ENCODE results near the gene CLIC4. TPM values are rescaled to one million over a fixed set of nuclear protein-coding genes. Genes with fewer than 3 reads are reported as not detected.

The CLIC4 gene
- total RNA-seq, 1 experiment from 2014 or later: 230 TPM

DNA sequence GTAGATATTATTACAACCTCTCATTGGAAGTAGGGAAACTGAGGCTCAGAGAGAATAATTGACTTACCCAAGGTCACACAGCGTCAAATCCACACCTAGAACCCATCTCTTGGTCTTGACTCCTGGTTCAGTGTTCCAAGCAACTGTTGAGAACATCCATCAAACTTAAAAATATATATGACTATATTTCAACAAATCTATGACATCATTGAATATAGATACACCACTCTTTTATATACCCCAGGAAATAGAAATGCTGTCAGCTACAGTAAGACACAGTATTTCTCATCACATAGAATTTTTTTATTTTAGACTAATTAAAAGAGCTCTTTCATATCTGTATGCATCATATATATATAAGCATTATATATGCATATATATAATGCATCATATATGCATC, 127.9 kb downstream of the CLIC4 start:
- no peaks in the 10 kb centered on the region for H3K79me1 ChIP-seq (ENCODE audit: insufficient read depth, low read depth, low read length, poor library complexity, severe bottlenecking)
- H4K20me1 ChIP-seq (ENCODE audit: control insufficient read depth, insufficient read depth, insufficient read length): no peaks in the 10 kb centered on the region
- H3K18ac ChIP-seq (ENCODE audit: insufficient read length, low read depth, low read length): no peak overlapping the region
- no peak overlapping the region for H3K9ac ChIP-seq (ENCODE audit: extremely low read depth, insufficient read length, low read length)
- H4K8ac ChIP-seq (replicated peaks; ENCODE audit: insufficient read length, low read depth, low read length): no peak overlapping the region
- H3K56ac ChIP-seq (ENCODE audit: insufficient read length, low read depth, low read length): no peak overlapping the region
- H2BK5ac ChIP-seq (ENCODE audit: insufficient read length, low read length): no peak overlapping the region
- no peak overlapping the region for H2AFZ ChIP-seq (ENCODE audit: low read length)
- H3K4ac ChIP-seq (ENCODE audit: low read depth, low read length): no peak overlapping the region
- H3K23ac ChIP-seq (ENCODE audit: insufficient read length, low read depth, low read length): no peak overlapping the region
- H3K4me2 ChIP-seq (ENCODE audit: insufficient read depth, insufficient read length, low read length): no peak overlapping the region
- no peaks in the 10 kb centered on the region for H3K79me2 ChIP-seq (ENCODE audit: insufficient read depth, low read length)
- H3K27ac ChIP-seq (ENCODE audit: insufficient read length, low read depth, low read length): no peak overlapping the region
- no peak overlapping the region for H2BK20ac ChIP-seq (ENCODE audit: low read depth, low read length, poor library complexity, severe bottlenecking)
- Mint-ChIP-seq H3K36me3 (ENCODE audit: insufficient read depth in 1 of 3, low read depth in 3 of 3) (no peaks in the 10 kb centered on the region), H3K9me3 (no peaks in the 10 kb centered on the region; a peak in 1 of 5 replicates), H3K27ac (no peak overlapping the region), H3K4me3 (no peak overlapping the region), H3K27me3 (ENCODE audit: low read depth) (peaks cover under 1% of the 10 kb centered on the region; the same call in 1 of the 2 replicates), H3K4me1 (peaks cover 11 to 12% of the 10 kb centered on the region in 2 experiments)
- H3K9me3 ChIP-seq (ENCODE audit: control insufficient read depth, low read depth, low read length): no peaks in the 10 kb centered on the region
- no peak for TF ChIP-seq CTCF (conservative IDR thresholded peaks at IDR 0.05)
- no CpG with 5 or more reads among the region's 1 CpG for WGBS (ENCODE audit: extremely low coverage, insufficient read length, low lambda C conversion rate)
- no peaks in the 10 kb centered on the region for H3K23me2 ChIP-seq (ENCODE audit: insufficient read length, low read depth, low read length, poor library complexity, severe bottlenecking)
- H2BK120ac ChIP-seq (ENCODE audit: low read depth, low read length, poor library complexity, severe bottlenecking): no peak overlapping the region
- no peak for DNase-seq
- no peak overlapping the region for H4K91ac ChIP-seq (ENCODE audit: insufficient read length, low read depth, low read length)
- H3K4me1 ChIP-seq (ENCODE audit: insufficient read depth, low read length): no peaks in the 10 kb centered on the region
- H3T11ph ChIP-seq (ENCODE audit: low read length): no peak overlapping the region
- H2BK15ac ChIP-seq (ENCODE audit: low read depth, low read length): no peak overlapping the region
- no peak overlapping the region for H3K14ac ChIP-seq (ENCODE audit: insufficient read depth, low read length)
- no peaks in the 10 kb centered on the region for H3K27me3 ChIP-seq (ENCODE audit: insufficient read depth, low read length)
- H2BK12ac ChIP-seq (ENCODE audit: insufficient read length, low read depth, low read length): no peak overlapping the region
- no peak overlapping the region for H4K5ac ChIP-seq (ENCODE audit: insufficient read length, low read depth, low read length)
- H2AK5ac ChIP-seq (ENCODE audit: insufficient read length, low read length): no peak overlapping the region

All from H9 (cell line).